Measurements from ENCODE around the gene PSPN.

PSPN gene

GRCh38 chr19:6375411-6376010 is at the start of gene PSPN:
TSS of gene PSPN (minus strand) at chr19:6375933. CDS start at chr19:6375849, 84 bp downstream.
- DNase-seq: no peak

GRCh38 chr19:6424939-6425731 is 49.4 kb upstream of the PSPN start:
- peak; percentile 99 to 100 for DNase-seq

GRCh38 chr19:6424195-6424938 is 48.6 kb upstream of the PSPN start, which contains the start of gene KHSRP:
TSS of gene KHSRP (minus strand) at chr19:6424811. CDS start at chr19:6424701, 110 bp downstream.
- DNase-seq: peak; percentile 36 to 41

GRCh38 chr19:6423499-6424194 is 47.9 kb upstream of the PSPN start:
- no peak for DNase-seq

- DNase-seq: no peak
Observed at GRCh38 chr19:6421075-6422014, 45.6 kb upstream of the PSPN start.

- no peak for DNase-seq
Observed at GRCh38 chr19:6418562-6418932, 42.8 kb upstream of the PSPN start.

- DNase-seq: no peak
Observed at GRCh38 chr19:6417713-6418561, 42.2 kb upstream of the PSPN start.

GRCh38 chr19:6416658-6417405 is 41.1 kb upstream of the PSPN start:
- no peak for DNase-seq

GRCh38 chr19:6415591-6416190 is 40.0 kb upstream of the PSPN start:
- DNase-seq: no peak

GRCh38 chr19:6414793-6415590 is 39.3 kb upstream of the PSPN start:
- DNase-seq: no peak

- DNase-seq: no peak
Observed at GRCh38 chr19:6413721-6414643, 38.2 kb upstream of the PSPN start.

- no peak for DNase-seq
Observed at GRCh38 chr19:6413291-6413690, 37.6 kb upstream of the PSPN start.

GRCh38 chr19:6412447-6413091 is 36.8 kb upstream of the PSPN start:
- DNase-seq: peak; percentile 44 to 47

GRCh38 chr19:6412061-6412446 is 36.3 kb upstream of the PSPN start:
- DNase-seq: no peak

- DNase-seq: no peak
Observed at GRCh38 chr19:6409346-6409745, 33.6 kb upstream of the PSPN start.

GRCh38 chr19:6406401-6406800 is 30.7 kb upstream of the PSPN start:
- no peak for DNase-seq

All from activated CD4-positive, alpha-beta T cell treated with anti-CD3 and anti-CD28 coated beads for 4 hours (primary cell).